Prostate gland (tissue), 2 donors: Measurements from ENCODE around the gene PIGH.

ENCODE experiments used
- CTCF ChIP-seq, 4 experiments: fragments of 200-600 bp in 2 of 4; fragments of 450-650 bp in 2 of 4; sonication (generic) in 2 of 4; IDR thresholded peaks; 1 replicate in 3 of 4; 2 replicates in 1 of 4; pipeline ENCODE4 v1.5.1; 2016 to 2019; ENCODE audit warnings: antibody characterized with exemption in 4 of 4, mild to moderate bottlenecking in 2 of 4, moderate library complexity in 2 of 4
- POLR2AphosphoS5 ChIP-seq: sonication (generic); formaldehyde crosslinking; IDR thresholded peaks from one replicate; pipeline ENCODE4 v1.6.1; 2017; ENCODE audit warnings: antibody characterized with exemption

- TF ChIP-seq CTCF (IDR thresholded peaks at IDR 0.05) (no peak), POLR2AphosphoS5 (no peak)
Observed at GRCh38 chr14:67574806-67575205, 25.3 kb downstream of the PIGH start.
